Natural killer cell (primary cell): Measurements from ENCODE around the gene SNAP29. TPM values are rescaled to one million over a fixed set of nuclear protein-coding genes. Genes with fewer than 3 reads are reported as not detected.
"Not testable (repeated sequence)": the region's sequence is repeated elsewhere in the genome, so short reads cannot be mapped to it uniquely, and the experiment has no call there.

Experiments used
- ATAC-seq, 3 donors: fragments of 150-1000 bp in 2 of 3; fragments of 200-7000 bp in 1 of 3; cut with Tn5 transposase; 1 replicate in 1 of 3; 2 replicates in 2 of 3; pipeline ENCODE4 v1.10.0; 2021; ENCODE audit warnings: mild to moderate bottlenecking in 2 of 3, moderate library complexity in 2 of 3
- DNase-seq, 2 donors: peaks; one replicate each; pipeline versions ENCODE4 v3.0.0 to v3.0.0-alpha.2; 2013 to 2021; ENCODE audit warnings: mixed read lengths in 1 of 2
- H3K27ac ChIP-seq: one replicate; pipeline ENCODE4 v1.5.1; 2013; ENCODE audit warnings: mild to moderate bottlenecking, low read length
- H3K27me3 ChIP-seq: one replicate; pipeline ENCODE4 v1.6.1; 2013; ENCODE audit warnings: low read length; ENCODE audit not compliant: control insufficient read depth, insufficient read depth
- H3K36me3 ChIP-seq: one replicate; pipeline ENCODE4 v1.6.1; 2013; ENCODE audit warnings: low read length; ENCODE audit not compliant: control insufficient read depth, insufficient read depth
- H3K4me1 ChIP-seq: one replicate; pipeline ENCODE4 v1.6.1; 2013; ENCODE audit warnings: low read length; ENCODE audit not compliant: control insufficient read depth, insufficient read depth
- H3K4me3 ChIP-seq: one replicate; pipeline ENCODE4 v1.5.1; 2013; ENCODE audit warnings: low read length
- H3K9me3 ChIP-seq: one replicate; pipeline ENCODE4 v1.6.1; 2013; ENCODE audit warnings: low read length; ENCODE audit not compliant: control insufficient read depth, insufficient read depth
- H3K27ac Mint-ChIP-seq, 2 donors: one replicate each; pipeline ENCODE4 v1.8.0; 2022; ENCODE audit warnings: mild to moderate bottlenecking in 2 of 2, mixed read lengths in 2 of 2, moderate library complexity in 1 of 2
- H3K27me3 Mint-ChIP-seq, 2 donors: one replicate each; pipeline ENCODE4 v1.8.0; 2022; ENCODE audit warnings: low read depth in 2 of 2, mixed read lengths in 2 of 2
- H3K36me3 Mint-ChIP-seq: one replicate; pipeline ENCODE4 v1.8.0; 2022; ENCODE audit warnings: mixed read lengths
- H3K4me1 Mint-ChIP-seq, 2 donors: one replicate each; pipeline ENCODE4 v1.8.0; 2022; ENCODE audit warnings: mixed read lengths in 2 of 2
- H3K4me3 Mint-ChIP-seq: one replicate; pipeline ENCODE4 v1.8.0; 2022; ENCODE audit warnings: mild to moderate bottlenecking, moderate library complexity, mixed read lengths
- H3K9me3 Mint-ChIP-seq, 2 donors: one replicate each; pipeline ENCODE4 v1.8.0; 2022; ENCODE audit warnings: mixed read lengths in 2 of 2
- CTCF ChIP-seq: fragments of 200-600 bp; IDR thresholded peaks from one replicate; pipeline ENCODE4 v1.8.0; 2022; ENCODE audit warnings: antibody characterized with exemption
- WGBS: methylation state at CpG from one replicate; pipeline ENCODE4 v1.1.7; 2013; ENCODE audit warnings: missing lambda C conversion rate; ENCODE audit not compliant: insufficient coverage; 5-methylcytosine and 5-hydroxymethylcytosine counted together
- intact Hi-C: fragments of 100-400 bp; cut with micrococcal nuclease; formaldehyde crosslinking; loops from one replicate; pipeline ENCODE4 v1.14.2; 2022
- total RNA-seq, 4 donors: library from RNA; stranded (reverse); fragments of 120-200 nt in 1 of 4; gene quantifications; one replicate each; pipeline versions ENCODE4 v1.2.3 to v1.2.4, GENCODE V29; 2013 to 2022

SNAP29 gene
- total RNA-seq, 3 donors from 2014 or later (not counting 1 experiment from before 2014, with no cell fraction given): 35.1 to 40.3 (median 36.8) TPM

- DNase-seq (no peak), ATAC-seq (no peak)
- Histone ChIP-seq H3K27me3 (no peaks in the 10 kb centered on the region), H3K27ac (no peak overlapping the region), H3K4me1 (peaks cover 10% of the 10 kb centered on the region), H3K36me3 (peaks cover 36% of the 10 kb centered on the region), H3K9me3 (no peaks in the 10 kb centered on the region), H3K4me3 (no peak overlapping the region)
- H3K9me3 Mint-ChIP-seq: no peaks in the 10 kb centered on the region
- WGBS: 100% methylated on average over 2 of the region's 3 CpGs
- H3K4me3 Mint-ChIP-seq: no peak overlapping the region
- intact Hi-C loops: no loop called here
- no peak for TF ChIP-seq CTCF
- peaks cover 6% of the 10 kb centered on the region for H3K36me3 Mint-ChIP-seq
- peaks cover 11 to 19% of the 10 kb centered on the region in 2 donors for H3K4me1 Mint-ChIP-seq
- H3K27me3 Mint-ChIP-seq: no peaks in the 10 kb centered on the region
- no peak overlapping the region for H3K27ac Mint-ChIP-seq
Measured at GRCh38 chr22:20834206-20834605, 24.6 kb upstream of the SNAP29 start.

- no peak overlapping the region for H3K4me3 Mint-ChIP-seq
- Histone ChIP-seq H3K4me3 (no peak overlapping the region), H3K9me3 (no peaks in the 10 kb centered on the region), H3K36me3 (peaks cover 36% of the 10 kb centered on the region), H3K4me1 (peaks cover 14% of the 10 kb centered on the region), H3K27me3 (no peaks in the 10 kb centered on the region), H3K27ac (no peak overlapping the region)
- 97% methylated on average over 3 of the region's 3 CpGs for WGBS
- ATAC-seq (no peak), DNase-seq (no peak)
- peak overlapping the region in 1 of 2 donors; percentile 27 for H3K27ac Mint-ChIP-seq
- intact Hi-C loops: no loop called here
- no peaks in the 10 kb centered on the region for H3K9me3 Mint-ChIP-seq
- no peaks in the 10 kb centered on the region for H3K27me3 Mint-ChIP-seq
- H3K36me3 Mint-ChIP-seq: peaks cover under 1% of the 10 kb centered on the region
- TF ChIP-seq CTCF: no peak
- H3K4me1 Mint-ChIP-seq: peaks cover 11 to 23% of the 10 kb centered on the region in 2 donors
Measured at GRCh38 chr22:20834725-20835124, 24.1 kb upstream of the SNAP29 start.

- no peaks in the 10 kb centered on the region for H3K9me3 Mint-ChIP-seq
- H3K4me3 ChIP-seq: no peak overlapping the region
- H3K4me1 ChIP-seq: peaks cover 27% of the 10 kb centered on the region
- H3K27ac ChIP-seq: no peak overlapping the region
- no peaks in the 10 kb centered on the region for H3K27me3 Mint-ChIP-seq
- H3K9me3 ChIP-seq: no peaks in the 10 kb centered on the region
- no peaks in the 10 kb centered on the region for H3K27me3 ChIP-seq
- WGBS: 89% methylated on average over 1 of the region's 2 CpGs
- intact Hi-C loops: no loop called here
- no peaks in the 10 kb centered on the region for H3K36me3 Mint-ChIP-seq
- peaks cover 33 to 43% of the 10 kb centered on the region in 2 donors for H3K4me1 Mint-ChIP-seq
- H3K27ac Mint-ChIP-seq: peak overlapping the region in 1 of 2 donors; percentile 40
- no peak for DNase-seq
- H3K4me3 Mint-ChIP-seq: no peak overlapping the region
- peaks cover 22% of the 10 kb centered on the region for H3K36me3 ChIP-seq
- ATAC-seq: no peak
- no peak for TF ChIP-seq CTCF
Measured at GRCh38 chr22:20836987-20837823, 21.6 kb upstream of the SNAP29 start.

- 99% methylated on average over 10 of the region's 10 CpGs for WGBS
- H3K4me3 ChIP-seq, H3K27me3 ChIP-seq, H3K27ac Mint-ChIP-seq, H3K36me3 Mint-ChIP-seq, DNase-seq, H3K4me3 Mint-ChIP-seq, intact Hi-C loops, H3K27me3 Mint-ChIP-seq, H3K27ac ChIP-seq, H3K9me3 ChIP-seq, ATAC-seq, H3K36me3 ChIP-seq, H3K9me3 Mint-ChIP-seq: not testable (repeated sequence)
- peaks cover 41 to 51% of the 10 kb centered on the region in 2 donors for H3K4me1 Mint-ChIP-seq
- peaks cover 27% of the 10 kb centered on the region for H3K4me1 ChIP-seq
Measured at GRCh38 chr22:20839354-20839753, 19.5 kb upstream of the SNAP29 start.
